Measurements from ENCODE around the gene ARCN1.

The ARCN1 gene

GRCh38 chr11:118634431-118635236 lies 62.4 kb downstream of the ARCN1 start:
- DNase-seq (ENCODE audit: low read depth in 2 of 3, low spot score in 2 of 3): no peak

GRCh38 chr11:118635237-118635591 lies 63.0 kb downstream of the ARCN1 start:
- no peak for DNase-seq (ENCODE audit: low read depth in 2 of 3, low spot score in 2 of 3)

- no peak for DNase-seq (ENCODE audit: low read depth in 2 of 3, low spot score in 2 of 3)
Measured at GRCh38 chr11:118635642-118636041, 63.4 kb downstream of the ARCN1 start.

GRCh38 chr11:118636569-118637290 lies 64.5 kb downstream of the ARCN1 start:
- DNase-seq (ENCODE audit: low read depth in 2 of 3, low spot score in 2 of 3): no peak

- DNase-seq (ENCODE audit: low read depth in 2 of 3, low spot score in 2 of 3): no peak
Measured at GRCh38 chr11:118638726-118639125, 66.5 kb downstream of the ARCN1 start.

- no peak for DNase-seq (ENCODE audit: low read depth in 2 of 3, low spot score in 2 of 3)
Measured at GRCh38 chr11:118639899-118640298, 67.7 kb downstream of the ARCN1 start.

- no peak for DNase-seq (ENCODE audit: low read depth in 2 of 3, low spot score in 2 of 3)
Measured at GRCh38 chr11:118640332-118641154, 68.3 kb downstream of the ARCN1 start.

- no peak for DNase-seq (ENCODE audit: low read depth in 2 of 3, low spot score in 2 of 3)
Measured at GRCh38 chr11:118641397-118642019, 69.3 kb downstream of the ARCN1 start.

GRCh38 chr11:118643142-118643994 lies 71.2 kb downstream of the ARCN1 start:
- no peak for DNase-seq (ENCODE audit: low read depth in 2 of 3, low spot score in 2 of 3)

- no peak for DNase-seq (ENCODE audit: low read depth in 2 of 3, low spot score in 2 of 3)
Measured at GRCh38 chr11:118643995-118644345, 71.8 kb downstream of the ARCN1 start.

GRCh38 chr11:118644496-118644895 lies 72.3 kb downstream of the ARCN1 start:
- no peak for DNase-seq (ENCODE audit: low read depth in 2 of 3, low spot score in 2 of 3)

GRCh38 chr11:118645066-118645715 lies 73.0 kb downstream of the ARCN1 start:
- DNase-seq (ENCODE audit: low read depth in 2 of 3, low spot score in 2 of 3): no peak

GRCh38 chr11:118646393-118646792 lies 74.2 kb downstream of the ARCN1 start:
- no peak for DNase-seq (ENCODE audit: low read depth in 2 of 3, low spot score in 2 of 3)

- DNase-seq (ENCODE audit: low read depth in 2 of 3, low spot score in 2 of 3): no peak
Measured at GRCh38 chr11:118648291-118648690, 76.1 kb downstream of the ARCN1 start.

GRCh38 chr11:118649941-118650340 lies 77.7 kb downstream of the ARCN1 start:
- DNase-seq (ENCODE audit: low read depth in 2 of 3, low spot score in 2 of 3): no peak

GRCh38 chr11:118650366-118650765 lies 78.2 kb downstream of the ARCN1 start:
- no peak for DNase-seq (ENCODE audit: low read depth in 2 of 3, low spot score in 2 of 3)

- no peak for DNase-seq (ENCODE audit: low read depth in 2 of 3, low spot score in 2 of 3)
Measured at GRCh38 chr11:118651820-118652219, 79.6 kb downstream of the ARCN1 start.
